B cell (primary cell): ENCODE results near the gene WDR27.

Experiments
- EZH2 ChIP-seq: IDR thresholded peaks from 2 replicates; pipeline ENCODE4 v1.6.1; 2012; ENCODE audit warnings: borderline replicate concordance, low read depth, mild to moderate bottlenecking, moderate library complexity, low read length; ENCODE audit not compliant: insufficient read depth, poor library complexity, severe bottlenecking
- TF ChIP-seq, protein P1 (sequence below): fragments of 200-600 bp; IDR thresholded peaks from one replicate; pipeline ENCODE4 v1.8.0; 2022; ENCODE audit warnings: antibody characterized with exemption, mild to moderate bottlenecking

- TF ChIP-seq, protein P1, sequence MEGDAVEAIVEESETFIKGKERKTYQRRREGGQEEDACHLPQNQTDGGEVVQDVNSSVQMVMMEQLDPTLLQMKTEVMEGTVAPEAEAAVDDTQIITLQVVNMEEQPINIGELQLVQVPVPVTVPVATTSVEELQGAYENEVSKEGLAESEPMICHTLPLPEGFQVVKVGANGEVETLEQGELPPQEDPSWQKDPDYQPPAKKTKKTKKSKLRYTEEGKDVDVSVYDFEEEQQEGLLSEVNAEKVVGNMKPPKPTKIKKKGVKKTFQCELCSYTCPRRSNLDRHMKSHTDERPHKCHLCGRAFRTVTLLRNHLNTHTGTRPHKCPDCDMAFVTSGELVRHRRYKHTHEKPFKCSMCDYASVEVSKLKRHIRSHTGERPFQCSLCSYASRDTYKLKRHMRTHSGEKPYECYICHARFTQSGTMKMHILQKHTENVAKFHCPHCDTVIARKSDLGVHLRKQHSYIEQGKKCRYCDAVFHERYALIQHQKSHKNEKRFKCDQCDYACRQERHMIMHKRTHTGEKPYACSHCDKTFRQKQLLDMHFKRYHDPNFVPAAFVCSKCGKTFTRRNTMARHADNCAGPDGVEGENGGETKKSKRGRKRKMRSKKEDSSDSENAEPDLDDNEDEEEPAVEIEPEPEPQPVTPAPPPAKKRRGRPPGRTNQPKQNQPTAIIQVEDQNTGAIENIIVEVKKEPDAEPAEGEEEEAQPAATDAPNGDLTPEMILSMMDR = no peak
- TF ChIP-seq EZH2 = no peak
These were observed 44.7 kb upstream of the WDR27 start for GRCh38 chr6:169746556-169746955.
